ENCODE results near the gene CEP68.

The CEP68 gene

DNA sequence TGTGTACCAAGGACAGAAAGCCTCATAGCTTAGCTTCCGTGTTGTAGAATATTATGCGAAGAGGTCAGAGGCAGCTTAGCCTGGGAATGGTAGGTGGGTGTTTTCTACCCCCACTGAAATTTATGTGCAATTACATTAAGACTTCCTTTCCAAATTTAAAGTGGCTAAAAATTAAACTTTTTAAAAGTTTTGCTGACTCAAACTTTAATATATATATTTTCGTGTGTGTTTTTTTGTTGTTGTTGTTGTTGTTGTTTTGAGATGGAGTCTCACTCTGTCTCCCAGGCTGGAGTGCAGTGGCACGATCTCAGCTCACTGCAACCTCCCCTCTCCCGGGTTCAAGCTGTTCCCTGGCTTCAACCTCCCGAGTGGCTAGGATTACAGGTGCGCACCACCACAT lies 77.9 kb downstream of the CEP68 start:
- DNase-seq, result no peak

DNA sequence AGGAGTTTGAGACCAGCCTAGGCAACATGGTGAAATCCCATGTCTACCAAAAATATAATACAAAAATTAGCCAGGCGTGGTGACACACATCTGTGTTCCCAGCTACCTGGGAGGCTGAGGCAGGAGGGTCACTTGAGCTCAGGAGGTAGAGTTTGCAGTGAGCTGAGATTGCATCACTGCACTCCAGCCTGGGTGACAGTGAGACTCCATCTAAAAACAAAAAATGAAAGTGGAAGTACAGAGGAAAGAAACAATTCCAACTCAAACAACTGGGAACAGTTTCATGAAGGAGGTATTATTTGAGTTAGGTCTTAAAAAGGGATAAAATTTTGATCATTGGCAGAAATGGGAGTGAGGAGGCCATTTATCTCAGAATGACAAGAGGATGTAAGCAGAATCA lies 80.0 kb downstream of the CEP68 start:
- DNase-seq, result no peak
